Glutamatergic neuron (in vitro differentiated cells): ENCODE data around the gene AP2S1. TPM values are rescaled to one million over a fixed set of nuclear protein-coding genes. Genes with fewer than 3 reads are reported as not detected.
"Not testable (repeated sequence)": the region's sequence is repeated elsewhere in the genome, so short reads cannot be mapped to it uniquely, and the experiment has no call there.

ENCODE experiments used
- DNase-seq: peaks from one replicate; pipeline ENCODE4 v3.0.0; 2022
- H3K27ac Mint-ChIP-seq: one replicate; pipeline ENCODE4 v1.8.0; 2020; ENCODE audit warnings: mild to moderate bottlenecking, mixed read lengths, inconsistent platforms; ENCODE audit not compliant: unreplicated experiment
- H3K27me3 Mint-ChIP-seq: one replicate; pipeline ENCODE4 v1.8.0; 2020; ENCODE audit warnings: mild to moderate bottlenecking, moderate library complexity, mixed read lengths, inconsistent platforms; ENCODE audit not compliant: unreplicated experiment
- H3K36me3 Mint-ChIP-seq: one replicate; pipeline ENCODE4 v1.8.0; 2020; ENCODE audit warnings: mild to moderate bottlenecking, mixed read lengths, inconsistent platforms; ENCODE audit not compliant: unreplicated experiment
- H3K4me1 Mint-ChIP-seq: one replicate; pipeline ENCODE4 v1.8.0; 2020; ENCODE audit warnings: mild to moderate bottlenecking, low read depth, mixed read lengths, inconsistent platforms; ENCODE audit not compliant: unreplicated experiment
- H3K4me3 Mint-ChIP-seq: one replicate; pipeline ENCODE4 v1.8.0; 2020; ENCODE audit warnings: mild to moderate bottlenecking, mixed read lengths, inconsistent platforms; ENCODE audit not compliant: unreplicated experiment
- H3K9me3 Mint-ChIP-seq: one replicate; pipeline ENCODE4 v1.8.0; 2020; ENCODE audit warnings: mild to moderate bottlenecking, moderate library complexity, mixed read lengths, inconsistent platforms; ENCODE audit not compliant: unreplicated experiment
- CTCF ChIP-seq: fragments of 200-600 bp; sonication (generic); IDR thresholded peaks from one replicate; pipeline ENCODE4 v1.5.0; 2021; ENCODE audit not compliant: partially characterized antibody, unreplicated experiment
- total RNA-seq: library from RNA; stranded (reverse); fragmentation: NEBNext Ultra II Directional; extraction: Animal tissue kit (Norgen Biotek cat#: 25700); gene quantifications from one replicate; pipeline ENCODE4 v1.2.1, GENCODE V29; 2021; ENCODE audit not compliant: unreplicated experiment

Gene AP2S1
- total RNA-seq, 1 donor from 2014 or later, result 95.4 TPM

GRCh38 chr19:46885411-46885810, 34.8 kb upstream of the AP2S1 start:
- peaks cover 2% of the 10 kb centered on the region for H3K27me3 Mint-ChIP-seq
- H3K9me3 Mint-ChIP-seq, result peaks cover 3% of the 10 kb centered on the region
- H3K36me3 Mint-ChIP-seq, result peaks cover 4% of the 10 kb centered on the region
- H3K4me1 Mint-ChIP-seq, result peaks cover 20% of the 10 kb centered on the region
- DNase-seq, result no peak
- H3K4me3 Mint-ChIP-seq, result no peak overlapping the region
- no peak overlapping the region for H3K27ac Mint-ChIP-seq
- no peak for TF ChIP-seq CTCF

DNA sequence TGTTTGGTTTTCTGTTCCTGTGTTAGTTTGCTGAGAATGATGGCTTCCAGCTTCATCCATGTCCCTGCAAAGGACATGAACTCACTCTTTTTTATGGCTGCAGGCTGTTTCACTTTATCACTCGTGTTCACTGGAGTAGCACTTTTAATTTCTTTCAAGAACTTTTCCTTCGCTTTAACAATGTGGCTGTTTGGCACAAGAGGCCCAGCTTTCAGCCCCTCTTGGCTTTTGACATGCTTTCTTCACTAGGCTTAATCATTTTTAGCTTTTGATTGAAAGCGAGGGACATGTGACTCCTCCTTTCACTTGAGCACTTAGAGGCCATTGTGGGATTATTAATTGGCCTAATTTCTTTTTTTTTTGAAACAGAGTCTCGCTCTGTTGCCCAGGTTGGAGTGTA, 32.1 kb upstream of the AP2S1 start:
- not testable (repeated sequence) for H3K27me3 Mint-ChIP-seq, DNase-seq, H3K9me3 Mint-ChIP-seq, H3K36me3 Mint-ChIP-seq
- Mint-ChIP-seq H3K4me1 (peaks cover 12% of the 10 kb centered on the region), H3K27ac (peak overlapping the region; percentile 50), H3K4me3 (peak overlapping the region; percentile 67)

GRCh38 chr19:46882034-46882433, 31.4 kb upstream of the AP2S1 start:
- no peak for DNase-seq
- peaks cover 2% of the 10 kb centered on the region for H3K27me3 Mint-ChIP-seq
- H3K27ac Mint-ChIP-seq, result no peak overlapping the region
- peaks cover 3% of the 10 kb centered on the region for H3K9me3 Mint-ChIP-seq
- H3K36me3 Mint-ChIP-seq, result no peaks in the 10 kb centered on the region
- no peak overlapping the region for H3K4me3 Mint-ChIP-seq
- H3K4me1 Mint-ChIP-seq, result peaks cover 12% of the 10 kb centered on the region
- no peak for TF ChIP-seq CTCF

DNA sequence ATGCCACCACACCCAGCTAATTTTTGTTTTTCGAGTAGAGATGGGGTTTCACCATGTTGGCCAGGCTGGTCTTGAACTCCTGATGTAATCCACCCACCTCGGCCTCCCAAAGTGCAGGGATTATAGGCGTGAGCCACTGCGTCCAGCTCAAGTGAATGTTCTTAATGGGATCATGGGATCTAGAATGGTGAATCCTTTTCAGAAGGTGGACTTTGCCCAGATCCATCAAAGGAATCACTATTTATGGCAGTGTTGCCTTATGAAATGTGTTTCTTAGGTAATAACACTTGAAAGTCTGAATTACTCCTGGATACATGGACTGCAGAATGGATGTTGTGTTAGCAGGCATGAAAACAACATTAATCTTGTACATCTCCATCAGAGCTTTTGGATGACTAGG, 30.4 kb upstream of the AP2S1 start:
- DNase-seq, result no peak
- H3K27ac Mint-ChIP-seq, result no peak overlapping the region
- peaks cover 12% of the 10 kb centered on the region for H3K4me1 Mint-ChIP-seq

DNA sequence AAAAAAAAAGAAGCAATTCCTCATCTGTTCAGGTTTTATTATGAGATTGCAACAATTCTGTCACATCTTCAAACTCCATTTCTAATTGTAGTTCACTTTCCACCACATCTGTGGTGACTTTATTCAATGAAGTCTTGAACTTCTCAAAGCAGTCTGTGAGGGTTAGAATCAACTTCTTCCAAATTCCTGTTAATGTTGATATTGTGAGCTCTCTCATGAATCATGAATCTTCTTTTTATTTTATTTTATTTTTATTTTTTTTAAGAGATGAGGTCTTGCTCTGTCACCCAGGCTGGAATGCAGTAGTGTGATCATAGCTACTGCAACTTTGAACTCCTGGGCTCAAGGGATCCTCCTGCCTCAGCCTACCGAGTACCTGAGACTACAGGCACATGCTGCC, 29.8 kb upstream of the AP2S1 start:
- H3K9me3 Mint-ChIP-seq, result peaks cover 1% of the 10 kb centered on the region
- no peak overlapping the region for H3K4me3 Mint-ChIP-seq
- no peak for DNase-seq
- H3K36me3 Mint-ChIP-seq, result no peaks in the 10 kb centered on the region
- no peak overlapping the region for H3K27ac Mint-ChIP-seq
- H3K4me1 Mint-ChIP-seq, result peaks cover 12% of the 10 kb centered on the region
- peaks cover 2% of the 10 kb centered on the region for H3K27me3 Mint-ChIP-seq
- no peak for TF ChIP-seq CTCF

More for the DNA sequence above, 30.4 kb upstream of the AP2S1 start:
- Mint-ChIP-seq H3K9me3 (peaks cover 3% of the 10 kb centered on the region), H3K4me3 (no peak overlapping the region), H3K36me3 (no peaks in the 10 kb centered on the region), H3K27me3 (peaks cover 2% of the 10 kb centered on the region)
- TF ChIP-seq CTCF, result no peak
